ENCODE data around the gene CNTNAP5. TPM values are rescaled to one million over a fixed set of nuclear protein-coding genes. Genes with fewer than 3 reads are reported as not detected.

CNTNAP5 gene
- total and polyA plus RNA-seq, 2 of the 4 experiments (the other 2 are of a cell fraction) = not detected

DNA sequence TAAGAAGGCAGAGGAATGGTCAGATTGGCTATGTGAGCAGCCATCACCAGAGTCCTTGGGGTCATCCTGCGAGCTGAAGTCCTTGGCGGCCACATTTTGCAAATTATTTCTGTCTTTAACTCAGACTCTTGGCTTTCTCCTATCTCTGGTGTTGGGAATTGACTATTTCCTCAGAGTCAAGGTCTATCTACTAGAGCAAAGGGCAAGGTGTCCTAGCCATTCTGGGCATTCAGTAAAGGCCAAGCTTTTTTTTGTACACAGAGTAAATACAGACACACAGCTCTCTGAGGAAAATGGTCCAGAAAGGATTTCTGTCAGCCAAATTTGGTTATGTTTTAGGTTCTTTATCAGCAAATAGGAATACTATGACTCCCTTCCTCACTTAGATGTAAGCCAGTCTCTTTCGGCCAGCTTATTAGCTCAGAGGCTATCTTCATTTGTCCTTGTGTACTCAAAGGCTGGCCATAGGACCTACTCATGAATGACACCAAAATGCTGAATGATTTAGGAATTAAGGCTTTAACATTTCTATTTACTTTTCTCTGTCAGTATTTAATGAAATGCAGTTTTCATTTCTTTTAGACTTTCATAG is 146.5 kb downstream of the CNTNAP5 start:
- DNase-seq (no peak), ATAC-seq (ENCODE audit: low read depth) (no peak)
- in situ Hi-C loops (cut with MboI; ENCODE audit: low sequenced_read_pairs) = no loop called here
- no peak for TF ChIP-seq RAD21 (IDR thresholded peaks at IDR 0.05; ENCODE audit: low read length)
- TF ChIP-seq MAZ (IDR thresholded peaks at IDR 0.05; ENCODE audit: borderline replicate concordance, low read depth, low read length) = no peak
- no peak for TF ChIP-seq BHLHE40 (IDR thresholded peaks at IDR 0.05; ENCODE audit: low read depth, low read length)
- no peak for TF ChIP-seq MAFK (IDR thresholded peaks at IDR 0.05; ENCODE audit: low read depth, low read length)
- no peak for TF ChIP-seq CEBPB (IDR thresholded peaks at IDR 0.05; ENCODE audit: low read depth, low read length)
- TF ChIP-seq CHD1 (IDR thresholded peaks at IDR 0.05; ENCODE audit: low read depth, low read length) = no peak
- TF ChIP-seq RCOR1 (IDR thresholded peaks at IDR 0.05; ENCODE audit: insufficient replicate concordance, low read length) = no peak
- no peak for TF ChIP-seq FOS (IDR thresholded peaks at IDR 0.05; ENCODE audit: low read depth, low read length)
- no peak for TF ChIP-seq POLR2A (IDR thresholded peaks at IDR 0.05; ENCODE audit: low read depth, low read length)
- TF ChIP-seq, protein P1, sequence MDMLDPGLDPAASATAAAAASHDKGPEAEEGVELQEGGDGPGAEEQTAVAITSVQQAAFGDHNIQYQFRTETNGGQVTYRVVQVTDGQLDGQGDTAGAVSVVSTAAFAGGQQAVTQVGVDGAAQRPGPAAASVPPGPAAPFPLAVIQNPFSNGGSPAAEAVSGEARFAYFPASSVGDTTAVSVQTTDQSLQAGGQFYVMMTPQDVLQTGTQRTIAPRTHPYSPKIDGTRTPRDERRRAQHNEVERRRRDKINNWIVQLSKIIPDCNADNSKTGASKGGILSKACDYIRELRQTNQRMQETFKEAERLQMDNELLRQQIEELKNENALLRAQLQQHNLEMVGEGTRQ (IDR thresholded peaks at IDR 0.05; ENCODE audit: low read depth, low read length) = no peak
- TF ChIP-seq SMC3 (IDR thresholded peaks at IDR 0.05; ENCODE audit: low read depth, low read length) = no peak
- TF ChIP-seq RFX5 (IDR thresholded peaks at IDR 0.05; ENCODE audit: low read depth, low read length) = no peak
- TF ChIP-seq, protein P2, sequence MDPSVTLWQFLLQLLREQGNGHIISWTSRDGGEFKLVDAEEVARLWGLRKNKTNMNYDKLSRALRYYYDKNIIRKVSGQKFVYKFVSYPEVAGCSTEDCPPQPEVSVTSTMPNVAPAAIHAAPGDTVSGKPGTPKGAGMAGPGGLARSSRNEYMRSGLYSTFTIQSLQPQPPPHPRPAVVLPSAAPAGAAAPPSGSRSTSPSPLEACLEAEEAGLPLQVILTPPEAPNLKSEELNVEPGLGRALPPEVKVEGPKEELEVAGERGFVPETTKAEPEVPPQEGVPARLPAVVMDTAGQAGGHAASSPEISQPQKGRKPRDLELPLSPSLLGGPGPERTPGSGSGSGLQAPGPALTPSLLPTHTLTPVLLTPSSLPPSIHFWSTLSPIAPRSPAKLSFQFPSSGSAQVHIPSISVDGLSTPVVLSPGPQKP (IDR thresholded peaks at IDR 0.05; ENCODE audit: borderline replicate concordance, low read depth, low read length) = no peak
- TF ChIP-seq MXI1 (IDR thresholded peaks at IDR 0.05; ENCODE audit: borderline replicate concordance, low read depth, low read length) = no peak
- no peak for TF ChIP-seq NFE2L2 (IDR thresholded peaks at IDR 0.05; ENCODE audit: low read depth, low read length)
- TF ChIP-seq, protein P3, sequence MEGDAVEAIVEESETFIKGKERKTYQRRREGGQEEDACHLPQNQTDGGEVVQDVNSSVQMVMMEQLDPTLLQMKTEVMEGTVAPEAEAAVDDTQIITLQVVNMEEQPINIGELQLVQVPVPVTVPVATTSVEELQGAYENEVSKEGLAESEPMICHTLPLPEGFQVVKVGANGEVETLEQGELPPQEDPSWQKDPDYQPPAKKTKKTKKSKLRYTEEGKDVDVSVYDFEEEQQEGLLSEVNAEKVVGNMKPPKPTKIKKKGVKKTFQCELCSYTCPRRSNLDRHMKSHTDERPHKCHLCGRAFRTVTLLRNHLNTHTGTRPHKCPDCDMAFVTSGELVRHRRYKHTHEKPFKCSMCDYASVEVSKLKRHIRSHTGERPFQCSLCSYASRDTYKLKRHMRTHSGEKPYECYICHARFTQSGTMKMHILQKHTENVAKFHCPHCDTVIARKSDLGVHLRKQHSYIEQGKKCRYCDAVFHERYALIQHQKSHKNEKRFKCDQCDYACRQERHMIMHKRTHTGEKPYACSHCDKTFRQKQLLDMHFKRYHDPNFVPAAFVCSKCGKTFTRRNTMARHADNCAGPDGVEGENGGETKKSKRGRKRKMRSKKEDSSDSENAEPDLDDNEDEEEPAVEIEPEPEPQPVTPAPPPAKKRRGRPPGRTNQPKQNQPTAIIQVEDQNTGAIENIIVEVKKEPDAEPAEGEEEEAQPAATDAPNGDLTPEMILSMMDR (conservative IDR thresholded peaks at IDR 0.05; ENCODE audit: low read depth, low read length) = no peak
- Histone ChIP-seq H3K79me1 (ENCODE audit: low read depth in 1 of 2, low read length in 2 of 2) (no peaks in the 10 kb centered on the region), H2BK5ac (ENCODE audit: low read depth, low read length, poor library complexity, severe bottlenecking) (no peak overlapping the region), H2AK5ac (ENCODE audit: low read depth, low read length) (no peak overlapping the region), H2BK120ac (ENCODE audit: low read depth, low read length) (no peak overlapping the region), H3K4me2 (ENCODE audit: low read depth, low read length) (no peak overlapping the region), H3K9me3 (ENCODE audit: control insufficient read depth, insufficient read depth, low read length) (peaks cover 13% of the 10 kb centered on the region), H3K4me1 (ENCODE audit: control insufficient read depth, insufficient read depth, low read length) (no peaks in the 10 kb centered on the region), H3K14ac (replicated peaks; ENCODE audit: low read depth, low read length) (no peak overlapping the region), H3K27ac (ENCODE audit: insufficient read depth, low read length) (no peak overlapping the region), H3K4me3 (ENCODE audit: insufficient read depth, low read depth, low read length) (no peak overlapping the region), H3K9ac (ENCODE audit: low read depth, low read length) (no peak overlapping the region), H2AK9ac (replicated peaks; ENCODE audit: low read depth, low read length, poor library complexity) (no peak overlapping the region), H4K5ac (ENCODE audit: low read depth, low read length) (no peak overlapping the region), H3K56ac (ENCODE audit: extremely low read depth, insufficient read depth, low read length) (no peak overlapping the region), H3K36me3 (ENCODE audit: control insufficient read depth, insufficient read depth, low read length) (no peaks in the 10 kb centered on the region), H2BK20ac (ENCODE audit: low read depth, low read length) (no peak overlapping the region), H4K20me1 (ENCODE audit: insufficient read depth, low read length) (no peaks in the 10 kb centered on the region), H2AFZ (replicated peaks; ENCODE audit: low read length, poor library complexity) (no peak overlapping the region), H3K4ac (ENCODE audit: low read depth, low read length) (no peak overlapping the region), H3K18ac (ENCODE audit: low read depth, low read length) (no peak overlapping the region), H3K23ac (ENCODE audit: low read depth, low read length) (no peak overlapping the region), H3K27me3 (ENCODE audit: control insufficient read depth, insufficient read depth, low read length) (no peaks in the 10 kb centered on the region), H2BK15ac (ENCODE audit: low read depth, low read length) (no peak overlapping the region), H4K91ac (ENCODE audit: insufficient read depth, low read depth, low read length) (no peak overlapping the region), H4K8ac (ENCODE audit: low read depth in 2 of 2, low read length in 2 of 2) (no peak overlapping the region), H3K9me1 (ENCODE audit: insufficient read depth, low read length) (no peaks in the 10 kb centered on the region)
- intact Hi-C loops (cut with micrococcal nuclease) = no loop called here
- WGBS, 2 experiments (ENCODE audit: extremely low coverage in 2 of 2, insufficient read length in 1 of 2) = no CpG with 5 or more reads among the region's 3 CpGs
- no TSS peak for BruUV-seq (replicated peaks)
- dilution Hi-C loops (cut with HindIII; ENCODE audit: low sequenced_read_pairs, unreplicated experiment) = no loop called here
- CTCF ChIA-PET = no interaction called here
- POLR2A ChIA-PET (ENCODE audit: unreplicated experiment) = no interaction called here

Measured in IMR-90 (cell line).